A549 (cell line): ENCODE results near the gene NEAT1. TPM values are rescaled to one million over a fixed set of nuclear protein-coding genes. Genes with fewer than 3 reads are reported as not detected.
A peak's percentile ranks its signal among the peaks of the same experiment; 100 is the strongest.

Experiments used
- ATAC-seq, 2 experiments: fragments of 200-7000 bp in 1 of 2; fragments of >200 bp in 1 of 2; cut with Nextera tagmentation in 1 of 2; cut with Tn5 transposase in 1 of 2; 3 replicates each; pipeline versions ENCODE4 v1.8.0 to v1.9.1; 2018 to 2020; ENCODE audit warnings: mild to moderate bottlenecking in 1 of 2, moderate library complexity in 1 of 2
- CTCF ChIA-PET: fragments of 300-600 bp; sonication (Branson Sonifier 250); formaldehyde crosslinking; extraction: SDS; loops from one replicate; lab custom pipeline; 2021; ENCODE audit warnings: antibody characterized with exemption, inconsistent platforms; lab: Yijun Ruan, JAX
- POLR2A ChIA-PET: fragments of 350-600 bp; formaldehyde crosslinking; extraction: SDS; loops from one replicate; lab custom pipeline; 2021; ENCODE audit warnings: antibody characterized with exemption, inconsistent platforms; lab: Yijun Ruan, JAX
- DNase-seq, 2 experiments: peaks; one replicate each; pipeline versions ENCODE4 v3.0.0 to v3.0.0-alpha.2; 2011 to 2016; ENCODE audit warnings: low read depth in 1 of 2, low spot score in 1 of 2
- FAIRE-seq: peaks from 2 replicates; lab custom pipeline; 2011; peaks lifted over from hg19 to GRCh38; lab: Jason Lieb, UNC
- H3K27ac ChIP-seq, 2 experiments: fragments of >200 bp; sonication (Bioruptor Twin); formaldehyde crosslinking; 3 replicates each; pipeline ENCODE4 v1.5.1; 2016 to 2017
- H3K4me1 ChIP-seq: fragments of >200 bp; sonication (Bioruptor Twin); formaldehyde crosslinking; 3 replicates; pipeline ENCODE4 v1.6.1; 2016
- H3K4me2 ChIP-seq: fragments of >200 bp; sonication (Bioruptor Twin); formaldehyde crosslinking; 3 replicates; pipeline ENCODE4 v1.6.1; 2016
- H3K4me3 ChIP-seq: fragments of >200 bp; sonication (Bioruptor Twin); formaldehyde crosslinking; 3 replicates; pipeline ENCODE4 v1.5.1; 2016
- H3K9me3 ChIP-seq: fragments of >200 bp; sonication (Bioruptor Twin); formaldehyde crosslinking; 3 replicates; pipeline ENCODE4 v1.6.1; 2016
- ATOH8 ChIP-seq: fragments of 250-450 bp; sonication (Bioruptor Pico); IDR thresholded peaks from 2 replicates; pipeline ENCODE4 v1.5.0; 2020; ENCODE audit warnings: low read depth, mild to moderate bottlenecking, moderate library complexity
- BCL3 ChIP-seq: fragments of >200 bp; sonication (Bioruptor Twin); formaldehyde crosslinking; IDR thresholded peaks from 3 replicates; pipeline ENCODE4 v1.6.1; 2016
- CBX2 ChIP-seq: fragments of 200-600 bp; sonication (generic); IDR thresholded peaks from 2 replicates; pipeline ENCODE4 v1.6.1; 2016; ENCODE audit warnings: low read depth, mild to moderate bottlenecking, borderline replicate concordance
- CBX8 ChIP-seq: fragments of 200-600 bp; sonication (generic); IDR thresholded peaks from 2 replicates; pipeline ENCODE4 v1.6.1; 2016
- CEBPB ChIP-seq, 2 experiments: fragments of >200 bp in 1 of 2; sonication (Bioruptor Twin) in 1 of 2; formaldehyde crosslinking in 1 of 2; IDR thresholded peaks; 2 replicates each; pipeline ENCODE4 v1.6.1; 2012 to 2016
- CHD2 ChIP-seq: fragments of 150-350 bp; IDR thresholded peaks from 2 replicates; pipeline ENCODE4 v1.6.1; 2014; ENCODE audit warnings: low read length; ENCODE audit not compliant: partially characterized antibody
- CHD4 ChIP-seq: fragments of 200-600 bp; sonication (generic); IDR thresholded peaks from 2 replicates; pipeline ENCODE4 v1.6.1; 2016; ENCODE audit warnings: antibody characterized with exemption, mild to moderate bottlenecking, borderline replicate concordance
- CTCF ChIP-seq: fragments of >200 bp; sonication (Bioruptor Twin); formaldehyde crosslinking; IDR thresholded peaks from 3 replicates; pipeline ENCODE4 v1.5.1; 2016
- E2F6 ChIP-seq: IDR thresholded peaks from 2 replicates; pipeline ENCODE4 v1.6.1; 2012; ENCODE audit warnings: low read depth, borderline replicate concordance
- ESRRA ChIP-seq: fragments of 150-350 bp; IDR thresholded peaks from 2 replicates; pipeline ENCODE4 v1.6.1; 2014; ENCODE audit warnings: mild to moderate bottlenecking, low read length, borderline replicate concordance
- FOSL2 ChIP-seq, 2 experiments: fragments of 450-650 bp in 1 of 2; fragments of >200 bp in 1 of 2; sonication (Bioruptor Twin) in 1 of 2; formaldehyde crosslinking; IDR thresholded peaks; 2 replicates each; pipeline versions ENCODE4 v1.5.0 to v1.6.1; 2016 to 2020; ENCODE audit warnings: mild to moderate bottlenecking in 1 of 2, moderate library complexity in 1 of 2
- HDAC2 ChIP-seq: fragments of 200-600 bp; sonication (generic); IDR thresholded peaks from 2 replicates; pipeline ENCODE4 v1.6.1; 2016
- HES2 ChIP-seq: fragments of >200 bp; sonication (Bioruptor Twin); formaldehyde crosslinking; IDR thresholded peaks from 2 replicates; pipeline ENCODE4 v1.6.1; 2016
- HMGXB4 ChIP-seq: fragments of 250-450 bp; sonication (Bioruptor Pico); IDR thresholded peaks from 2 replicates; pipeline ENCODE4 v1.5.0; 2021; ENCODE audit warnings: mild to moderate bottlenecking, moderate library complexity, borderline replicate concordance
- HOXA7 ChIP-seq: fragments of 250-450 bp; sonication (Bioruptor Pico); IDR thresholded peaks from 2 replicates; pipeline ENCODE4 v1.5.0; 2020; ENCODE audit warnings: mild to moderate bottlenecking, moderate library complexity
- HOXB13 ChIP-seq: fragments of 250-450 bp; sonication (Bioruptor Pico); IDR thresholded peaks from 2 replicates; pipeline ENCODE4 v1.5.0; 2020; ENCODE audit warnings: low read depth, mild to moderate bottlenecking, moderate library complexity
- JUN ChIP-seq, 2 experiments: fragments of >200 bp; sonication (Bioruptor Twin); formaldehyde crosslinking; IDR thresholded peaks; 2 replicates in 1 of 2; 3 replicates in 1 of 2; pipeline ENCODE4 v1.6.1; 2016 to 2017
- JUNB ChIP-seq: fragments of >200 bp; sonication (Bioruptor Twin); formaldehyde crosslinking; IDR thresholded peaks from 2 replicates; pipeline ENCODE4 v1.6.1; 2016
- KDM5A ChIP-seq: fragments of 200-600 bp; sonication (generic); IDR thresholded peaks from 2 replicates; pipeline ENCODE4 v1.6.1; 2016; ENCODE audit warnings: antibody characterized with exemption, mild to moderate bottlenecking
- MAX ChIP-seq: IDR thresholded peaks from 2 replicates; pipeline ENCODE4 v1.6.1; 2012
- MAZ ChIP-seq: fragments of 150-350 bp; IDR thresholded peaks from 2 replicates; pipeline ENCODE4 v1.6.1; 2014; ENCODE audit warnings: antibody characterized with exemption, low read depth, low read length, borderline replicate concordance
- MYC ChIP-seq: IDR thresholded peaks from 2 replicates; pipeline ENCODE4 v1.6.1; 2012; ENCODE audit warnings: mild to moderate bottlenecking, inconsistent platforms, low read length, improper control_type of control experiment, borderline replicate concordance
- PHF8 ChIP-seq: fragments of 200-600 bp; sonication (generic); IDR thresholded peaks from 2 replicates; pipeline ENCODE4 v1.6.1; 2016; ENCODE audit warnings: low read depth, mild to moderate bottlenecking, antibody characterized with exemption, moderate library complexity, borderline replicate concordance
- POLR2A ChIP-seq: IDR thresholded peaks from 2 replicates; pipeline ENCODE4 v1.6.1; 2012; ENCODE audit warnings: mild to moderate bottlenecking, low read length
- POLR2AphosphoS2 ChIP-seq: conservative IDR thresholded peaks from 2 replicates; pipeline ENCODE4 v1.6.1; 2012; ENCODE audit warnings: low read length, improper control_type of control experiment, inconsistent platforms
- RCOR1 ChIP-seq: fragments of 150-350 bp; IDR thresholded peaks from 2 replicates; pipeline ENCODE4 v1.6.1; 2014; ENCODE audit warnings: antibody characterized with exemption, low read length, low read depth
- SREBF2 ChIP-seq: fragments of 450-650 bp; IDR thresholded peaks from 2 replicates; pipeline ENCODE4 v1.6.1; 2014; ENCODE audit warnings: mild to moderate bottlenecking, moderate library complexity
- TFCP2L1 ChIP-seq: fragments of 250-450 bp; sonication (Bioruptor Pico); IDR thresholded peaks from 2 replicates; pipeline ENCODE4 v1.5.0; 2021; ENCODE audit warnings: mild to moderate bottlenecking
- TP53 ChIP-seq: fragments of 250-450 bp; sonication (Bioruptor Pico); IDR thresholded peaks from 2 replicates; pipeline ENCODE4 v1.5.0; 2021; ENCODE audit warnings: mild to moderate bottlenecking, moderate library complexity
- USF2 ChIP-seq: fragments of 450-650 bp; IDR thresholded peaks from 2 replicates; pipeline ENCODE4 v1.6.1; 2014; ENCODE audit warnings: antibody characterized with exemption
- ZC3H11A ChIP-seq: fragments of 450-650 bp; IDR thresholded peaks from 2 replicates; pipeline ENCODE4 v1.6.1; 2014; ENCODE audit warnings: antibody characterized with exemption, mild to moderate bottlenecking
- ZNF302 ChIP-seq: fragments of 250-450 bp; sonication (Bioruptor Pico); IDR thresholded peaks from 2 replicates; pipeline ENCODE4 v1.9.0; 2021; ENCODE audit warnings: inconsistent platforms, mild to moderate bottlenecking, moderate library complexity
- WGBS: methylation state at CpG from one replicate; pipeline ENCODE4 v1.1.6; 2017; ENCODE audit errors: missing lambda C conversion rate; 5-methylcytosine and 5-hydroxymethylcytosine counted together
- polyA plus RNA-seq, 4 experiments: library from polyadenylated mRNA; depleted of rRNA in 3 of 4; stranded (reverse); fragments of >200 nt; fragmentation: RNase III in 1 of 4; extraction: RNeasy Plus Mini Kit Qiagen cat#74134 plus additional on column Dnase treatment in 1 of 4; gene quantifications; 2 replicates in 3 of 4; 3 replicates in 1 of 4; pipeline ENCODE4 v1.2.3, GENCODE V29; 2011 to 2017

Gene NEAT1
- polyA plus RNA-seq, 2 of the 4 experiments (the other 2 are of a cell fraction) = 314 to 1,223 TPM

- ChIA-PET CTCF (interaction anchor here (1.3 to 30.0 kb wide), 6 partner anchors 11 to 41 kb away, joined by 4 to 947 read pairs (median 12); partner anchors contain the start of gene MALAT1), POLR2A (interaction anchor here (0.9 to 26.7 kb wide), 5 partner anchors 9 to 63 kb away, joined by 3 to 1006 read pairs (median 36); partner anchors contain the start of genes MALAT1 and NEAT1)
- no peaks in the 10 kb centered on the region for H3K9me3 ChIP-seq
- FAIRE-seq (no peak), ATAC-seq (no peak), DNase-seq (no peak)
- H3K4me2 ChIP-seq = peak overlapping the region; percentile 81
- peaks cover 82% of the 10 kb centered on the region for H3K4me1 ChIP-seq
- no peak overlapping the region for H3K4me3 ChIP-seq
- 66% methylated on average over 10 of the region's 10 CpGs for WGBS
- peak overlapping the region; percentile 93 to 99 for H3K27ac ChIP-seq
- TF ChIP-seq POLR2AphosphoS2 = no peak
- TF ChIP-seq HDAC2 = peak; percentile 91
- TF ChIP-seq TP53 (CRISPR knock-in tag) = no peak
- no peak for TF ChIP-seq CHD2
- peak; percentile 84; the same call in 1 of the 2 replicates for TF ChIP-seq CHD4
- no peak for TF ChIP-seq HES2
- TF ChIP-seq CBX8 = no peak
- 0 out of 2 replicates have a peak, but pooled peaks have one; percentile 26 for TF ChIP-seq ATOH8 (CRISPR knock-in tag)
- TF ChIP-seq ZC3H11A = no peak
- TF ChIP-seq MAZ = no peak
- TF ChIP-seq USF2 = no peak
- no peak for TF ChIP-seq SREBF2
- TF ChIP-seq PHF8 = no peak
- TF ChIP-seq E2F6 = no peak
- no peak for TF ChIP-seq FOSL2 (IDR thresholded peaks at IDR 0.05)
- no peak for TF ChIP-seq FOSL2 (CRISPR knock-in tag; IDR thresholded peaks at IDR 0.05)
- TF ChIP-seq CTCF = no peak
- TF ChIP-seq HOXB13 (CRISPR knock-in tag) = peak; percentile 80; the same call in 1 of the 2 replicates
- TF ChIP-seq ZNF302 (CRISPR knock-in tag) = peak; percentile 47; the same call in 1 of the 2 replicates
- TF ChIP-seq MAX = no peak
- no peak for TF ChIP-seq JUNB
- TF ChIP-seq BCL3 = no peak
- TF ChIP-seq MYC = no peak
- TF ChIP-seq POLR2A = no peak
- TF ChIP-seq RCOR1 = 0 out of 2 replicates have a peak, but pooled peaks have one; percentile 29
- no peak for TF ChIP-seq ESRRA
- TF ChIP-seq CBX2 = no peak
- no peak for TF ChIP-seq HMGXB4 (CRISPR knock-in tag)
- TF ChIP-seq KDM5A = no peak
- no peak; a peak in 1 of 5 replicates for TF ChIP-seq JUN (IDR thresholded peaks at IDR 0.05)
- no peak for TF ChIP-seq CEBPB (IDR thresholded peaks at IDR 0.05)
- TF ChIP-seq HOXA7 (CRISPR knock-in tag) = peak; percentile 73
- no peak for TF ChIP-seq TFCP2L1 (CRISPR knock-in tag)
Observed at GRCh38 chr11:65486570-65487466, 64.2 kb downstream of the NEAT1 start.
